ENCODE results near the gene ZNF287.
"Not testable (repeated sequence)": the region's sequence is repeated elsewhere in the genome, so short reads cannot be mapped to it uniquely, and the experiment has no call there.

Gene ZNF287

GRCh38 chr17:16568541-16569357 is at the start of gene ZNF287:
Gene ZNF287 (minus strand): TSS chr17:16569204. CDS start chr17:16567731, 1,473 bp downstream.
- peak; percentile 95 for DNase-seq (ENCODE audit: low spot score)

DNA sequence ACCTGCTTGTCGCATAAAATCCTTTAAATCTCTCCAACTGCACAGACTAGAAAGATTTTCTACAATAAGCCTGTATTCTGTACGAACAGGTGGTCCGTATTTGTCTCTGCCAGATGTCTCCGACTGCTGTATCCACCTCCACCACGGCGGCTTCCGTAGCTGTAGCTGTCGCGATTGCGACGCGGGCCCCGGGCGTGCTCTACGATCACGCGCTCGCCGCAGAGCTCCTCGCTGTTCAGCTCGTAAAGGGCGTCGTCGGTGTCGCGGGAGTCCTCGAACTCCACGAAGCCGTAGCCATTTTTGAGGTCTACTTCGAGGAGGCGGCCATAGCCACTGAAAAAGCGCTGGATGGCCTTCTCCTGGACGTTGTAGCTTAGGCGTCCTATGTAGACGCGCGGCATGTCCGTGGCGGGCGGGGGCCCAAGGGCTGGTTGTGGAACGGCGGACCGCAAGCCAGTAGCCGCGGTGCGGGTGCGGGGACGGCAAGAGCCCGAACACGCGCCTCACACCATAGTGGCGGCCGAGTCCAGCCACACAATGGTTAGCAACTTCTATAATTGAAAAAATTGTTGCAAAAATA is 48.6 kb upstream of the ZNF287 start:
- no peak for DNase-seq (ENCODE audit: low spot score)

- DNase-seq (ENCODE audit: low spot score), result no peak
These were observed 30.5 kb upstream of the ZNF287 start for GRCh38 chr17:16599537-16599936.

- no peak for DNase-seq (ENCODE audit: low spot score)
These were observed 24.5 kb upstream of the ZNF287 start for GRCh38 chr17:16593356-16594102.

GRCh38 chr17:16589097-16589969 is 20.3 kb upstream of the ZNF287 start:
- DNase-seq (ENCODE audit: low spot score), result peak; percentile 90

- DNase-seq (ENCODE audit: low spot score), result no peak
These were observed 16.8 kb upstream of the ZNF287 start for GRCh38 chr17:16585796-16586195.

GRCh38 chr17:16584273-16584995 is 15.4 kb upstream of the ZNF287 start:
- peak; percentile 92 for DNase-seq (ENCODE audit: low spot score)

DNA sequence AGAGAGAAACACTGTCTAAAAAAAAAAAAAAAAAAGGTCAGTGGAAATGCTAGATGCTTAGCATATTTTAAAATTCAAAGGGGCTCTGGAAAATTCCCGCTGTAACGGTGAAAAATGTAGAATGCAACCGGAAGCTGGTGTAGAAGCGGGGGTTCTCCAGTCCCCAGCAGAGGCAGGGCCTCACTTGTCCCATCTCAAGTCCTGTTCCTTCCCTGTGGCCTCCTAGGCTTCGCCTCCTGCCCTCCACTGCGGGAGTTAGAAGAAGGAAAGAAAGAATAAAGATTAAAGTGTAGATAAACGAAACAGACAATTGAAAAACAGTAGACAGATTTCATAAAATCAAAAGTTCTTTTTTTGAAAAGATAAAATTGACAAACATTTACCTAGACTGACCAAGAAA is 14.8 kb upstream of the ZNF287 start:
- no peak for DNase-seq (ENCODE audit: low spot score)

- no peak for DNase-seq (ENCODE audit: low spot score)
These were observed 4.5 kb upstream of the ZNF287 start for GRCh38 chr17:16573466-16573865.

GRCh38 chr17:16569358-16569712 is 331 bp upstream of the ZNF287 start:
- DNase-seq (ENCODE audit: low spot score), result no peak

DNA sequence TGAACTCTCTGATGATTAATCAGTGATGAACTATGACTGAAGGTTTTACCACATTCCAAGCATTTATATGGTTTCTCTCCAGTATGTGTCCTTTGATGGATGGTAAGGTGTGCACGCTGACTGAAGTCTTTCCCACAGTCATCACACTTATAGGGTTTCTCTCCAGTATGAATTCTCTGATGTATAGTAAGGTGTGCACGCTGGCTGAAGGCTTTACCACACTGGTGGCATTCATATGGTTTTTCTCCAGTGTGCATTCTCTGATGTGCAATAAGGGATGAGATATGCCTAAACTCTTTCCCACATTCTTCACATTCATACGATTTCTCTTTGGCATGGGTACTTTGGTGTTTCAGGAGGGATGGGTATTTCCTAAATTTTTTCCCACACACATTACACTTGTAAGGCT is 16.4 kb downstream of the ZNF287 start:
- DNase-seq (ENCODE audit: low spot score), result no peak

DNA sequence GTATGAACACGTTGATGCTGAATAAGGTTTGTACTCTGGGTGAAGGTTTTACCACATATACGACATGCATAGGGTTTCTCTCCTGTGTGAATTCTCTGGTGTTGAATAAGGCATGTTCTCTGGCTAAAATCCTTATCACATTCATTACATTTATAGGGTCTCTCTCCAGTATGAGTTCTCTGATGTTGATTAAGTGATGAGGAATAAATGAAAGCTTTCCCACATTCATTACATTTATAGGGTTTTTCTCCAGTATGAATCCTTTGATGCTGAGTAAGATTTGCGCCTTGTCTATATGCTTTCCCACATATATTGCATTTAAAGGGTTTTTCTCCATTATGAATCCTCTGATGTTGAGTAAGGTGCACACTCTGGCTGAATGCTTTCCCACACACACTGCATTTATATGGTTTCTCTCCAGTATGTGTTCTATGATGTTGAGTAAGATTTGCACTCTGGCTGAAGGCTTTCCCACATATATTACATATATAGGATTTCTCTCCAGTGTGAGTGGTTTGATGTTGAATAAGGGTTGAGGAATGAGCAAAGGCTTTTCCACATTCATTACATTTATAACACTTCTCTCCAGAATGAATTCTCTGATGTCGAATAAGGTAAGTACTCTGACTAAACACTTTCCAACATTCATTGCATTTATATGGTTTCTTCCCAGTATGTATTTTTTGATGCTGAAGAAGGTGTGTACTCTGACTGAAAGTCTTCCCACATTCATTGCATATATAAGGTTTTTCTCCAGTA is 16.9 kb downstream of the ZNF287 start:
- DNase-seq (ENCODE audit: low spot score), result no peak

GRCh38 chr17:16537130-16537458 is 31.9 kb downstream of the ZNF287 start:
- DNase-seq (ENCODE audit: low spot score), result no peak

DNA sequence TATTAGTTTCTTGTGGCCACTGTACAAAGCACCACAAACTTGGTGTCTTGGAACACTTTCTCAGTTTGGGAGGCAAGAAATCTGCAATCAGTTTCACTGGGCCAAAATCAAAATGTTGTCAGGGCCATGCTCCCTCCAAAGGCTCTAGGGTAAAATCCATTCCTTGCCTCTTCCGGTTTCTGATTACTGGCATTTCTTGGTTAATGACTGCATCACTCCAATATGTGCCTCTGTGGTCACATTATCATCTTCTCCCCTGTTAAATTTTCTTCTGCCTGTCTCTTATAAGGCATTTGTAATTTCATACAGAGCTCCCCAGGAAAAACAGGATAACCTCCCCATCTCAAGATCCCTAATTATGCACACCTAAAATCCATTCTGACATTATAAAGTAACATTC is 34.8 kb downstream of the ZNF287 start:
- no peak for DNase-seq (ENCODE audit: low spot score)

DNA sequence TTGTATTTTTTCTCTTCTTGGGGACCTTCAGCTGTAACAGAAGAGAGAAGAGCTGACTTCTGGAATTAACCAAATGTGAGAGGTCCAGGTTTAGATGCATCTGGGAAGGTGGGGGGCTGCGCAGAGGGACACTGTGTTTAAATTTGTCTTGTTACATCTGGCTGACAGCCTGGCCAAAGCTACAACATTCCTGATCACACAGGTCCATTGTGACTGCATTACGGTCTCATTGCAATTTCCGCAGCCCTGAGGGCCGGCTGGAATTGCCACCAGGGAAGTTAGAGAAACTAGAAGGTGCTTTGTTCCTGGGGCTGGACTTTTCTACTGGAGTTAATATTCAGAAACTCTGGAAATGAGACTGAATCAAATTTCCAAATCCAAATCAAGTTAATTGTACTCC is 39.1 kb downstream of the ZNF287 start:
- DNase-seq (ENCODE audit: low spot score), result no peak

DNA sequence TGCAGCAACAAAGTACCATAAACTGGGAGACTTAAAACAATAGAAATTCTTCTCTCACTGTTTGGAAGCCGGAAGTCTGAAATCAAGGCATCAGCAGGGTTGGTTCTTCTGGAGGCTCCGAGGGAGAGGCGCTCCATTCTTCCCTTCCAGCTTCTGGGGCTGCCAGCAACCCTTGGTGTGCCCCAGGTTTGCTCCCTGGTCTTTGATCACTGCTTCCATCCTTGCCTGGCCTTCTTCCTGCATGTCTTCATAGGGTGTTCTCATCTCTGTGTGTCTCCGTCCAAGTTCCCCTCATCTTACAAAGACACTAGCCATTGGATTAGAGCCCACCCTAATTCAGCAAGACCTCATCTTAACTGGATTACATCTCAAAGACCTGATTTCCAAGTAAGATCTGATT is 41.7 kb downstream of the ZNF287 start:
- DNase-seq (ENCODE audit: low spot score), result no peak

GRCh38 chr17:16525556-16525955 is 43.4 kb downstream of the ZNF287 start:
- DNase-seq (ENCODE audit: low spot score), result not testable (repeated sequence)

GRCh38 chr17:16521070-16521727 is 47.8 kb downstream of the ZNF287 start:
- DNase-seq (ENCODE audit: low spot score), result peak; percentile 80

GRCh38 chr17:16519021-16519420 is 50.0 kb downstream of the ZNF287 start:
- DNase-seq (ENCODE audit: low spot score), result no peak

DNA sequence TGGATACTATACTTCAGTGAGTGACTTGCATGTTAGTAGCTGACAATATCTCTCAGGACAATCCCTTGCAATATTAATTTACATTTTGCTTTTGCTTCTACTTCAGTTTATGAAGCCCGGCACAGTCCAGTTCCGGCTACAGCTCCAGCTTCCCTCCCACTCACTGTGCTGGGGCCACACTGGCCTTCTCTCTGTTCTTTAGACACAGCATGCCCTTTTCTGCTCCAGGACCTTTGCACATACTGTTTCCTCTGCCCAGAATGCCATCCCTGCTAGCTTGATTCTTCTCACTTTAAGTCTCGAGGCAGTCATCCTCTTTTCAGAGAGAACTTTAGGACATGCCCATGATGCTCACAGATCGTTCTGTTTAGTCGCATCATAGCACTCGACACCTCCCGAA is 51.5 kb downstream of the ZNF287 start:
- DNase-seq (ENCODE audit: low spot score), result no peak

Data from globus pallidus (tissue), 1 donor.